ENCODE data around the gene FRMD3.
"Not testable (repeated sequence)": the region's sequence is repeated elsewhere in the genome, so short reads cannot be mapped to it uniquely, and the experiment has no call there.

FRMD3 gene

DNA sequence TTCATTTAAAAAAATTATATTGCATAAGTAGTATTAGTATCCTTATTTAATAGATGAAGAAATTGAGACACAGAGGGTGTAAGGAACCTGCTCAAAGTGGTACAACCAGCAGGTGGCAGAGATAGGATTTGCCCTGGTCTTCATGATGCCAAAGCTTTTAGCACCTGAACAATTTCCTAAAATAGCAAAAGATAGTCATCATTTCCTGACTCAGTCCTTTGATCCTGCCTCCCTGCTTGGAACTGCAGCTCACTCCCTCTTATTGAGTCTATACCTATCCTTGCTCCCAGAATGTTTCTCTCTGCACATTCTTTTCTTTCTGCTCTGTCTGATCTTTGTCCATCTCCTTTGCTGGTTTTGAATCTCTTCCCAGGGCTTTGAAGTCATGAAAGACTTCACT is 155.8 kb downstream of the FRMD3 start:
- FAIRE-seq (no peak), DNase-seq (ENCODE audit: insufficient read length, low spot score) (no peak)
- TF ChIP-seq, protein P1, sequence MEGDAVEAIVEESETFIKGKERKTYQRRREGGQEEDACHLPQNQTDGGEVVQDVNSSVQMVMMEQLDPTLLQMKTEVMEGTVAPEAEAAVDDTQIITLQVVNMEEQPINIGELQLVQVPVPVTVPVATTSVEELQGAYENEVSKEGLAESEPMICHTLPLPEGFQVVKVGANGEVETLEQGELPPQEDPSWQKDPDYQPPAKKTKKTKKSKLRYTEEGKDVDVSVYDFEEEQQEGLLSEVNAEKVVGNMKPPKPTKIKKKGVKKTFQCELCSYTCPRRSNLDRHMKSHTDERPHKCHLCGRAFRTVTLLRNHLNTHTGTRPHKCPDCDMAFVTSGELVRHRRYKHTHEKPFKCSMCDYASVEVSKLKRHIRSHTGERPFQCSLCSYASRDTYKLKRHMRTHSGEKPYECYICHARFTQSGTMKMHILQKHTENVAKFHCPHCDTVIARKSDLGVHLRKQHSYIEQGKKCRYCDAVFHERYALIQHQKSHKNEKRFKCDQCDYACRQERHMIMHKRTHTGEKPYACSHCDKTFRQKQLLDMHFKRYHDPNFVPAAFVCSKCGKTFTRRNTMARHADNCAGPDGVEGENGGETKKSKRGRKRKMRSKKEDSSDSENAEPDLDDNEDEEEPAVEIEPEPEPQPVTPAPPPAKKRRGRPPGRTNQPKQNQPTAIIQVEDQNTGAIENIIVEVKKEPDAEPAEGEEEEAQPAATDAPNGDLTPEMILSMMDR (IDR thresholded peaks at IDR 0.05; ENCODE audit: insufficient read depth, missing control alignments) = no peak

DNA sequence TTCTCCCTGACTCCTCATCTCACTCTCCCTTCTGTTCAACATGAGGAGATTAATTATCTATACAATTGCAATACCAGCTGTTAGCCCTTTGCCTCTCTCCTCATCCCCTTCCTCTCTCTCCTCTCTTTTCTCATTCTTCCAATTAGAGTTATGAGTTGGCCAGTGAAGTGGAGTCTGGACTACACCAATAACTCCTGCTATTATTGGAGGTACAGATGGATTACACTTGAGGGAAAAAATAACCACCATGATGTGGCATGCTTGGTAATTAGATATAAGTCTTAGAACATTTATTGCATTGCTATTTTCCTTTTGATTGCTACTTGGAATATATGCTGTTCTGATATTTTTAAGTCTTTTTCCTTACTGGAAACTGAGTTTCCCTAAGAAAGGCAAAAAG is 159.2 kb downstream of the FRMD3 start:
- no peak for FAIRE-seq
- TF ChIP-seq, protein P1 (IDR thresholded peaks at IDR 0.05; ENCODE audit: insufficient read depth, missing control alignments) = no peak
- DNase-seq (ENCODE audit: insufficient read length, low spot score) = no peak

DNA sequence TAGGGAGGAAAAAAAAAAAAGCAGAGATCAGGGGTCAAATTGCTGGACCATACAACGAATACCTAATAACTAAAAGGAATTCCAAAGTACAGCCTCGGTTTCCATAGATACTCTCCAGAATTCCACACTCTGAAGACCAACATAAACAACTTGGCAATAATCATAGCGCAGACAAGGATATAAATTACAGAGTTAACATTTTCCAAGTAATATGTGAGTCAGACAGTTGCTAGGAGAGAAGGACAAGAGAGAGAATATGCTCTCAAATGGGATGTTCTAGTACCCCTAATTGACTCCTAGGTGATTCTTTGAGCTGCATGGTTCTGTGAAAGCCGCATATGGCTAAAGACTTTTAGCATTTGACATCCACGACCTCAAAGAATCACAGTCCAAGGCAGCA is 165.2 kb downstream of the FRMD3 start:
- FAIRE-seq (no peak), DNase-seq (ENCODE audit: insufficient read length, low spot score) (no peak)
- TF ChIP-seq, protein P1 (IDR thresholded peaks at IDR 0.05; ENCODE audit: insufficient read depth, missing control alignments) = no peak

DNA sequence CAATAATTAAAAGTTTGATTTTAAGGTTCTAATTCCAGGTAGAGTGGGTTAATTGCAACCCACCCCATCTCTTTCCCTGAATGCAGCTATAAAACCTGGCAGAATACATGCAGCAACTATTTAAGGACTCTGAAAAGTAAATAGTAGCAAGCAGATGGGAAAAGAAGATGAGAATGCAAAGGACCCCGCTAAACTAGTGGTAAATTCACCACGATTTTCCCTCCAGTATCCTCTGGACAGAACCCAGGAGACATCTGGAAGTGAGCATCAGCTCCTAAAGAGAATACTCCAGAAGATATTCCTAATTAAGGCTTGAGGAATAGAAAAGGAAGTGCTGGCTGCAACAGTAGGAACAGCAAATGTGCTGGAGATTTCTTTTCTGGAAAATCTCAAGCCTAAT is 170.9 kb downstream of the FRMD3 start:
- DNase-seq (ENCODE audit: insufficient read length, low spot score) (no peak), FAIRE-seq (no peak)
- TF ChIP-seq, protein P1 (IDR thresholded peaks at IDR 0.05; ENCODE audit: insufficient read depth, missing control alignments) = no peak

DNA sequence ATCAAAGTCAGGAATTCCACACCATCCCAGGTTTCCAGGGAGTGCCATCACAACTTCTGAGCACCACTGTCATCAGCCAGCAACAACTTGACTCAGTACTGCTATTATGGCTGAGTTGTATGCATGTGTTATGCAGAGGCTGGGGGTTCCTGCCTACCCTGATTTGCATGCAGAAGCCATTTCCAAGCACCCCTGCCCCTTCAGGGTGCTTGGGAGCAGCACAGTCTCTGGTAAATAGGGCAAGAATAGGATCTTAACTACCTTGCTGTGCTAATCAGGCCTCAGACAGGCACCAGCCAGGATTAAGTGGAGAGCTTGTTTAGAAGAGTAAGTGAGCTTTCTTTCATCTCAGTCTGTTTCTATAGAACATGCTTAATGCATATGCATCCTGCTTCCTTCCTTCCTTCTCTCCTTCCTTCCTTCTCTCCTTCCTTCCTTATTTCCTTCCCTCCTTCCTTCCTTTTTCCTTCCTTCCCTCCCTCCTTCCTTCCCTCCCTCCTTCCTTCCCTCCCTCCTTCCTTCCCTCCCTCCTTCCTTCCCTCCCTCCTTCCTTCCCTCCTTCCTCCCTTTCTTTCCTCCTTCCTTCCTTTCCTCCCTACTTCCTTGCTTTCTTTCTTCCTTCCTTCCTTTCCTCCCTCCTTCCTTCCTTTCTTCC is 175.7 kb downstream of the FRMD3 start:
- TF ChIP-seq, protein P1 (IDR thresholded peaks at IDR 0.05; ENCODE audit: insufficient read depth, missing control alignments) = no peak
- no peak for FAIRE-seq

DNA sequence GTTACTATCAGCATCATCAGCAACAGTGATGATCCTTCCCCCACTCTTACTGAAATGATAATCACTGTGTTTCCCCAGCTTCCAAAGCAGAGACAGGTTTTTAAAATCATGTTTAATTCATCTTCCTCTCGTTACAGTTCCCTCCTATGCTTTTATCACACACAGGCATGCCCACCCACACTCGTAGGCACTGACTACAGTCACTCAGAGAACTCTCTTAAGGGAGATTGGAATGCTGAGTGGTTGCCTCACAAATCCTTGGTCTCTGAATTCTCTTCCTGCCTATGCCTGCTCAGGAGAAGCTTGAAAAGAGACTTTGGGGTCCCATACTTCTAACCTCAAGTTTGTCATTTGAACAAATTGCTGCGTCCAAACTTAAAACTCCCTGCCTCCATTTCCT is 179.2 kb downstream of the FRMD3 start:
- TF ChIP-seq, protein P1 (IDR thresholded peaks at IDR 0.05; ENCODE audit: insufficient read depth, missing control alignments) = no peak
- no peak for DNase-seq (ENCODE audit: insufficient read length, low spot score)
- FAIRE-seq = no peak

More for the DNA sequence above, 175.7 kb downstream of the FRMD3 start:
- no peak for DNase-seq (ENCODE audit: insufficient read length, low spot score)

DNA sequence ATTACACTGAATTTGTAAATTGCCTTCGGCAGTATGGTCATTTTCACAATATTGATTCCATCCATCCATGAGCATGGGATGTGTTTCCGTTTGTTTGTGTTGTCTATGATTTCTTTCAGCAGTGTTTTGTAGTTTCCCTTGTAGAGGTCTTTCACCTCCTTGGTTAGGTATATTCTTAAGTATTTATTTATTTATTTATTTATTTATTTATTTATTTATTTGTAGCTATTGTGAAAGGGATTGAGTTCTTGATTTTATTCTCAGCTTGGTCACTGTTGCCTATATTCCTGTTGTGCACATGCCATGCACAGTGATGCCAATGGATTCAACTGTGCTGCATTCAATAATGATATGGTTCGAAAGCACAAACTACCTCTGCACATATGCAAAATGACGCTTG is 179.7 kb downstream of the FRMD3 start:
- FAIRE-seq; DNase-seq (ENCODE audit: insufficient read length, low spot score): not testable (repeated sequence)

DNA sequence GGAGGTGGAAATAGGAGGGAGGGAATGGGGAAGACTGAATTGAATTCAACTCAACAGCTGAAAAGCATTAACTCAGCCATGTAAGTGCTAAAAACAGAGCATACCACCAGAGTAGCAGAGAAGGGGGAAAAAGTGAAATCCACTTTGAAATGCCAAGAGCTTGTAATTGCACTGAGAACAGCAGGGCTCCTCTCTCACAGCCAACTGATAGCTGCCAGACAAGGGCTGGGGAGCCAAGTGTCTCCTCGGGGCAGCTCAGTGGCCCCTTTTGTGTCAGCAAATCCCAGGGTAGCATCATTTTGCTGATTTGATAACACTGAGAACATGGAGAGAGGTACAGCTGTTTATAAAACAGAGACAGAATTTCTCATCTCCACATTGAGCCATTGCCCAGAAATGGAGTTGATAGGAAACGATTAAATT is 182.5 kb downstream of the FRMD3 start:
- no peak for FAIRE-seq
- no peak for DNase-seq (ENCODE audit: insufficient read length, low spot score)
- TF ChIP-seq, protein P1 (IDR thresholded peaks at IDR 0.05; ENCODE audit: insufficient read depth, missing control alignments) = no peak
